ENCODE data around the gene IRGC. TPM values are rescaled to one million over a fixed set of nuclear protein-coding genes. Genes with fewer than 3 reads are reported as not detected.

IRGC gene
- total RNA-seq, 2 donors from 2014 or later, result not detected

GRCh38 chr19:43720936-43721335 is 5.1 kb downstream of the IRGC start:
- H3K4me1 Mint-ChIP-seq (ENCODE audit: low read depth), result peaks cover 9% of the 10 kb centered on the region
- ATAC-seq (replicated peaks in 1 of 2) (peak in 1 of 2 donors; percentile 21), DNase-seq (no peak)
- H3K36me3 Mint-ChIP-seq (ENCODE audit: insufficient read depth in 2 of 2), result no peaks in the 10 kb centered on the region
- no peak overlapping the region for H3K4me3 Mint-ChIP-seq
- no peaks in the 10 kb centered on the region for H3K27me3 Mint-ChIP-seq (ENCODE audit: low read depth)
- H3K9me3 Mint-ChIP-seq, result no peaks in the 10 kb centered on the region
- peak overlapping the region; percentile 65 for H3K27ac Mint-ChIP-seq

GRCh38 chr19:43721469-43722048 is 5.7 kb downstream of the IRGC start:
- H3K36me3 Mint-ChIP-seq (ENCODE audit: insufficient read depth in 2 of 2), result no peaks in the 10 kb centered on the region
- no peaks in the 10 kb centered on the region for H3K27me3 Mint-ChIP-seq (ENCODE audit: low read depth)
- no peaks in the 10 kb centered on the region for H3K9me3 Mint-ChIP-seq
- H3K27ac Mint-ChIP-seq, result peak overlapping the region; percentile 65
- peak; percentile 55 to 76 for ATAC-seq (replicated peaks in 1 of 2)
- no peak overlapping the region for H3K4me3 Mint-ChIP-seq
- no peak for DNase-seq
- peaks cover 9% of the 10 kb centered on the region for H3K4me1 Mint-ChIP-seq (ENCODE audit: low read depth)

GRCh38 chr19:43723588-43723987 is 7.7 kb downstream of the IRGC start:
- H3K27me3 Mint-ChIP-seq (ENCODE audit: low read depth), result no peaks in the 10 kb centered on the region
- H3K27ac Mint-ChIP-seq, result no peak overlapping the region
- no peaks in the 10 kb centered on the region for H3K9me3 Mint-ChIP-seq
- H3K4me3 Mint-ChIP-seq, result no peak overlapping the region
- no peak for ATAC-seq (replicated peaks in 1 of 2)
- DNase-seq, result no peak
- peaks cover 0 to 4% of the 10 kb centered on the region in 2 donors for H3K36me3 Mint-ChIP-seq (ENCODE audit: insufficient read depth in 2 of 2)
- peaks cover 9% of the 10 kb centered on the region for H3K4me1 Mint-ChIP-seq (ENCODE audit: low read depth)

DNA sequence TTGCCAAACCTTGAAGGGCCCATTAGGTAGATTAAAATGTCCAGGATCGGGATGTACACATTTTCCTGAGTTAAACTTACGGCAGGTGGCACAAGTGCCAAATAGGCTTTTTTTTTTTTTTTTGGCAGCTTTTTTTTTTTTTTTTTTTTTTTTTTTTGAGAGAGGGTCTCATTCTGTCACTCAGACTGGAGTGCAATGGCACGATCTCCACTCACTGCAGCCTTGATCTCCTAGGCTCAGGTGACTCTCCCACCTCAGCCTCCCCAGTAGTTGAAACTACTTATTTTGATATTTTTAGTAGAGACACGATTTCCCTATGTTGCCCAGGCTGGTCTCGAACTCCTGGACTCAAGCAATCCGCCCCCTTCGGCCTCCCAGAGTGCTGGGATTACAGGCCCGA is 9.0 kb downstream of the IRGC start:
- H3K27ac Mint-ChIP-seq, result no peak overlapping the region
- peaks cover 9% of the 10 kb centered on the region for H3K4me1 Mint-ChIP-seq (ENCODE audit: low read depth)
- ATAC-seq (replicated peaks in 1 of 2) (no peak), DNase-seq (no peak)
- no peaks in the 10 kb centered on the region for H3K27me3 Mint-ChIP-seq (ENCODE audit: low read depth)
- H3K4me3 Mint-ChIP-seq, result no peak overlapping the region
- H3K36me3 Mint-ChIP-seq (ENCODE audit: insufficient read depth in 2 of 2), result peaks cover 0 to 7% of the 10 kb centered on the region in 2 donors
- H3K9me3 Mint-ChIP-seq, result no peaks in the 10 kb centered on the region

DNA sequence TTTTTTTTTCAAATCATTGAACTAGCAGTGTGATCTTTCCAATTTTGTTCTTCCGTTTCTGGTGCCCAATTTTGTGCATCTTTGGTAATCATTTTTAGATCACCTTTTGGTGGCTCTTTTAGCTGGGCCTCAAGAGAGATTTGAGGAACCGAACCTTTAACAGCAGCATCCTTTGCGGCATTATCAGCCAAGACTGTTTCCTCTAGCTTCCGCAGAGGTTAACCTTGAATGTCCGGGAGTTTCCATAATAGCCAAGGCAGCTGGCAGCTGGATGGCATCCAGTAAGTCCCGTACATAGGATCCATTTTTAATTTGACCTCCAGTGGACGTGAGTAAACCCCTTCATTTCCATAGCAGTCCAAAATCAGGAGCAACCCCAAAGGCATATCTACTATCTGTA is 9.6 kb downstream of the IRGC start:
- no peak for DNase-seq
- H3K27me3 Mint-ChIP-seq (ENCODE audit: low read depth), result no peaks in the 10 kb centered on the region
- no peak overlapping the region for H3K27ac Mint-ChIP-seq
- H3K36me3 Mint-ChIP-seq (ENCODE audit: insufficient read depth in 2 of 2), result peaks cover 0 to 7% of the 10 kb centered on the region in 2 donors
- no peaks in the 10 kb centered on the region for H3K9me3 Mint-ChIP-seq
- ATAC-seq (replicated peaks in 1 of 2), result no peak
- no peak overlapping the region for H3K4me3 Mint-ChIP-seq
- H3K4me1 Mint-ChIP-seq (ENCODE audit: low read depth), result peaks cover 9% of the 10 kb centered on the region

GRCh38 chr19:43726736-43727592 is 11.1 kb downstream of the IRGC start:
- H3K27ac Mint-ChIP-seq, result no peak overlapping the region
- no peaks in the 10 kb centered on the region for H3K4me1 Mint-ChIP-seq (ENCODE audit: low read depth)
- DNase-seq, result no peak

DNA sequence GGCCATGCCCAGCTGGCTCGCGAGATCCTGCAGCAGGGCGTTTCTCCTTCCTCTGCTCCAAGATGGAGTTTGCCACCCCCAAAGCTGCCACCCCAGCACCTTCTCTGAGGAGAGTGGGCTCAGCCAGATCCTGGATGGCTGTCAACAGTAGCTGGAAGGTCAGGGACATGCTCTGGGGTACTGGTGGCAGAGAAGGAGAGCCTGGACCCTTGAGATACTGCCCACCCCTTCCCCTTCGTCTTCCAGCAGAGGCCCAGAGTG is 11.6 kb downstream of the IRGC start:
- Mint-ChIP-seq H3K4me3 (no peak overlapping the region), H3K9me3 (no peaks in the 10 kb centered on the region), H3K36me3 (ENCODE audit: insufficient read depth in 2 of 2) (peaks cover 0 to 9% of the 10 kb centered on the region in 2 donors), H3K27ac (no peak overlapping the region), H3K27me3 (ENCODE audit: low read depth) (no peaks in the 10 kb centered on the region), H3K4me1 (ENCODE audit: low read depth) (no peaks in the 10 kb centered on the region)
- no peak for ATAC-seq (replicated peaks in 1 of 2)
- no peak for DNase-seq

More at GRCh38 chr19:43726736-43727592, 11.1 kb downstream of the IRGC start:
- no peaks in the 10 kb centered on the region for H3K27me3 Mint-ChIP-seq (ENCODE audit: low read depth)
- no peak for ATAC-seq (replicated peaks in 1 of 2)
- no peaks in the 10 kb centered on the region for H3K9me3 Mint-ChIP-seq
- H3K36me3 Mint-ChIP-seq (ENCODE audit: insufficient read depth in 2 of 2), result peaks cover 0 to 7% of the 10 kb centered on the region in 2 donors
- no peak overlapping the region for H3K4me3 Mint-ChIP-seq

- Mint-ChIP-seq H3K27ac (no peak overlapping the region), H3K4me3 (no peak overlapping the region), H3K9me3 (no peaks in the 10 kb centered on the region), H3K27me3 (ENCODE audit: low read depth) (no peaks in the 10 kb centered on the region), H3K36me3 (ENCODE audit: insufficient read depth in 2 of 2) (peaks cover 0 to 10% of the 10 kb centered on the region in 2 donors), H3K4me1 (ENCODE audit: low read depth) (no peaks in the 10 kb centered on the region)
- DNase-seq (no peak), ATAC-seq (replicated peaks in 1 of 2) (no peak)
Measured at GRCh38 chr19:43729919-43730318, 14.0 kb downstream of the IRGC start.

DNA sequence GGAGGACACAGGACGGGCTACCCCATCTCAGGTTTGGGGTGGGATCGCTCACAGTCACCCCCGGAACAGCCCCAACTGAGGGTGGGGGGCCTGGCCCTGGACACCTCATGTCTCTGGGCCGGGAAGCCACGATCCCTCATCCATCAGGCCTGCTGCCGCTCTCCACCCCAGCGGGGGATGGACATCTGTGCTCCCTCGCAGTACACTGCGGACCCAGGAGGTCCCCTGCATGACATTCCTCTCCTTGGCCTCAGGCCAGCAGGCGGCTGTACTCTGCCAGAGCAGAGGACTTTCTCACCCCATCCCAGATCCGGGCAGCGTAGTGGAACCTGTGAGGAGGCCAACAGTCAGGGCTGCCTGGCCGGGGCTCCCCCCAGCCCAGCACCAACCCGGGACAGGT is 15.5 kb downstream of the IRGC start:
- no peak for ATAC-seq (replicated peaks in 1 of 2)
- no peak for DNase-seq
- H3K27me3 Mint-ChIP-seq (ENCODE audit: low read depth), result no peaks in the 10 kb centered on the region
- H3K9me3 Mint-ChIP-seq, result no peaks in the 10 kb centered on the region
- no peaks in the 10 kb centered on the region for H3K4me1 Mint-ChIP-seq (ENCODE audit: low read depth)
- H3K36me3 Mint-ChIP-seq (ENCODE audit: insufficient read depth in 2 of 2), result peaks cover 0 to 15% of the 10 kb centered on the region in 2 donors
- H3K27ac Mint-ChIP-seq, result no peak overlapping the region
- no peak overlapping the region for H3K4me3 Mint-ChIP-seq

GRCh38 chr19:43731846-43732245 is 16.0 kb downstream of the IRGC start:
- H3K36me3 Mint-ChIP-seq (ENCODE audit: insufficient read depth in 2 of 2), result peaks cover 2 to 17% of the 10 kb centered on the region in 2 donors
- no peak for ATAC-seq (replicated peaks in 1 of 2)
- no peak for DNase-seq
- no peak overlapping the region for H3K27ac Mint-ChIP-seq
- no peaks in the 10 kb centered on the region for H3K4me1 Mint-ChIP-seq (ENCODE audit: low read depth)
- no peaks in the 10 kb centered on the region for H3K27me3 Mint-ChIP-seq (ENCODE audit: low read depth)
- H3K4me3 Mint-ChIP-seq, result no peak overlapping the region
- no peaks in the 10 kb centered on the region for H3K9me3 Mint-ChIP-seq

GRCh38 chr19:43735013-43735412 is 19.1 kb downstream of the IRGC start:
- peaks cover 5% of the 10 kb centered on the region for H3K4me1 Mint-ChIP-seq (ENCODE audit: low read depth)
- ATAC-seq (replicated peaks in 1 of 2) (no peak), DNase-seq (no peak)
- H3K9me3 Mint-ChIP-seq, result no peaks in the 10 kb centered on the region
- no peak overlapping the region for H3K27ac Mint-ChIP-seq
- H3K36me3 Mint-ChIP-seq (ENCODE audit: insufficient read depth in 2 of 2), result peaks cover 5 to 18% of the 10 kb centered on the region in 2 donors
- H3K4me3 Mint-ChIP-seq, result no peak overlapping the region
- H3K27me3 Mint-ChIP-seq (ENCODE audit: low read depth), result no peaks in the 10 kb centered on the region

DNA sequence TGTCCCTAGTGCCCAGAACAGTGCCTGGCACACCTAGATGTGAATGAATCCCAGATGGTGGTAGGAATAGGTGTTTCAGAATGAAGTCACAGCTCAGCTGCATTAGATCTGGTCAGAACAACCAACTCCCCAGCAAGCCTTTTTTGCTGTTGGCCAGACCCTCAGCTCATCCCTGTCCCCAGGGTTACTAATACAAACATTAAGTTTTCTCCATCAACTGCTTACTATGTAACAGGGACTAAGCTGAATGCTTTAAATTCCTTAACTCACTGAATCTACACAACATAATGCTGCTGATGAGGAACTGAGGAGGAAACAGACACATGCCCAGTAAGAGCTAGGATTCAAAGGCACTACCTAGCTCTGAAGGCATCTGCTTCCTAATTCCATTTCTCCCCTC is 20.1 kb downstream of the IRGC start:
- DNase-seq (no peak), ATAC-seq (replicated peaks in 1 of 2) (no peak)
- Mint-ChIP-seq H3K27ac (no peak overlapping the region), H3K4me3 (no peak overlapping the region), H3K36me3 (ENCODE audit: insufficient read depth in 2 of 2) (peaks cover 7 to 22% of the 10 kb centered on the region in 2 donors), H3K9me3 (no peaks in the 10 kb centered on the region), H3K4me1 (ENCODE audit: low read depth) (peaks cover 5% of the 10 kb centered on the region), H3K27me3 (ENCODE audit: low read depth) (no peaks in the 10 kb centered on the region)

GRCh38 chr19:43738780-43739211 is 22.9 kb downstream of the IRGC start:
- DNase-seq (no peak), ATAC-seq (replicated peaks in 1 of 2) (peak in 1 of 2 donors; percentile 52)
- Mint-ChIP-seq H3K9me3 (no peaks in the 10 kb centered on the region), H3K27ac (peak overlapping the region; percentile 21), H3K36me3 (ENCODE audit: insufficient read depth in 2 of 2) (peaks cover 13 to 32% of the 10 kb centered on the region in 2 donors), H3K27me3 (ENCODE audit: low read depth) (no peaks in the 10 kb centered on the region), H3K4me1 (ENCODE audit: low read depth) (peaks cover 5% of the 10 kb centered on the region), H3K4me3 (peak overlapping the region in 1 of 2 donors; percentile 15)
